Right ventricle myocardium inferior (tissue), 1 donor: ENCODE data around the gene TIE1. TPM values are rescaled to one million over a fixed set of nuclear protein-coding genes. Genes with fewer than 3 reads are reported as not detected.

Experiments used
- ATAC-seq: fragments of 200-7000 bp; cut with Tn5 transposase; one replicate; pipeline ENCODE4 v1.9.1; 2020; ENCODE audit warnings: mild to moderate bottlenecking, moderate library complexity
- DNase-seq: peaks from one replicate; pipeline ENCODE4 v3.0.0; 2021; ENCODE audit errors: missing footprints
- intact Hi-C: fragments of 100-400 bp; cut with DNase I; formaldehyde crosslinking; loops from one replicate; pipeline ENCODE4 v1.11.0; 2022
- total RNA-seq: library from RNA; stranded (reverse); fragmentation: NEBNext Ultra II Directional; extraction: Animal tissue kit (Norgen Biotek cat#: 25700); gene quantifications from one replicate; pipeline ENCODE4 v1.2.1, GENCODE V29; 2021
- donor health status: DM: no; HTN: yes; CAD: no; lungs with severe emphysema.

TIE1 gene
- total RNA-seq, 1 donor from 2014 or later: 22.2 TPM

- DNase-seq (no peak), ATAC-seq (no peak)
- intact Hi-C loops: no loop called here
Measured at GRCh38 chr1:43319288-43319687, 18.5 kb downstream of the TIE1 start.

DNA sequence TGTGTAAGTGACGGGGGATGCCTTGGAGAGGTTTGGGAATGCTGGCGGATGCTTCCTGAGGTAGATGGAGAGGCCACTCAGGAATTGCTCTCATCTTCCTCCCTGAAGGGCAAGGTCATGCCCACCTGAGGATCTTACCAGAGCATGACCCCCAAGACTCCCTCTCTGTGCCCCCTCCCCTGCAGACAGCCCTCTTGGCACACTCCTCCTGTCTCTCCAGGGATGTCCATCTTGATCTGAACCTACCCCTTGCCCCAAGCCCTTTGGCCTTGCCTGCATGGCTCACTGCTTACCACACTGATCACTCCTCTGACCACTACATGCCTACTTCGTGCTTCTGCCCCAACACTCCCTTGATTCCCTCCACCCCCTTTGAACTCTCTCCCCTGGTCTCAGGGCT is 19.0 kb downstream of the TIE1 start:
- ATAC-seq (no peak), DNase-seq (no peak)
- intact Hi-C loops: no loop called here

DNA sequence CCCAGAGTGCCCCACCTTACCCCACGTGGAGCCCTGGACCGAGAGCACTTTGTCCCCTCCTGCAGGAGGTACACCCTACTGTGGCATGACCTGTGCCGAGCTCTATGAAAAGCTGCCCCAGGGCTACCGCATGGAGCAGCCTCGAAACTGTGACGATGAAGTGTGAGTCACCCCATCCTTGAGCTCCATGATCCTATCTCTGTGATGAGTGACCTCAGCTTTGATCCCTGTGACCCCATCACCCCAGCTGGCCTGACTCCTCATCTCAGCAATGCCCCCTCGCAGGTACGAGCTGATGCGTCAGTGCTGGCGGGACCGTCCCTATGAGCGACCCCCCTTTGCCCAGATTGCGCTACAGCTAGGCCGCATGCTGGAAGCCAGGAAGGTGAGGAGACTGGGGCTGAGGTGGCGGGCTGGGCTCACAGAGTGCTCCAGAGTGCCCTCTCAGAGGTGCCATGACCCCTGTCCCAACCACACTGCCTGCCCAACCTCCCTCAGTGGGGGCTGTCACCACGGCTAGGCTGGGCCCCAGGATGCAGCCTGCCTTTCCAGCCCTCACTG is 20.6 kb downstream of the TIE1 start:
- no peak for DNase-seq

GRCh38 chr1:43322506-43322905 is 21.7 kb downstream of the TIE1 start:
- DNase-seq (no peak), ATAC-seq (no peak)
- intact Hi-C loops: no loop called here

More for the DNA sequence above, 20.6 kb downstream of the TIE1 start:
- no peak for ATAC-seq
- intact Hi-C loops: no loop called here

- ATAC-seq (no peak), DNase-seq (no peak)
- intact Hi-C loops: no loop called here
Measured at GRCh38 chr1:43324810-43325209, 24.0 kb downstream of the TIE1 start.

GRCh38 chr1:43325381-43325780 is 24.6 kb downstream of the TIE1 start:
- DNase-seq (no peak), ATAC-seq (no peak)
- intact Hi-C loops: no loop called here

DNA sequence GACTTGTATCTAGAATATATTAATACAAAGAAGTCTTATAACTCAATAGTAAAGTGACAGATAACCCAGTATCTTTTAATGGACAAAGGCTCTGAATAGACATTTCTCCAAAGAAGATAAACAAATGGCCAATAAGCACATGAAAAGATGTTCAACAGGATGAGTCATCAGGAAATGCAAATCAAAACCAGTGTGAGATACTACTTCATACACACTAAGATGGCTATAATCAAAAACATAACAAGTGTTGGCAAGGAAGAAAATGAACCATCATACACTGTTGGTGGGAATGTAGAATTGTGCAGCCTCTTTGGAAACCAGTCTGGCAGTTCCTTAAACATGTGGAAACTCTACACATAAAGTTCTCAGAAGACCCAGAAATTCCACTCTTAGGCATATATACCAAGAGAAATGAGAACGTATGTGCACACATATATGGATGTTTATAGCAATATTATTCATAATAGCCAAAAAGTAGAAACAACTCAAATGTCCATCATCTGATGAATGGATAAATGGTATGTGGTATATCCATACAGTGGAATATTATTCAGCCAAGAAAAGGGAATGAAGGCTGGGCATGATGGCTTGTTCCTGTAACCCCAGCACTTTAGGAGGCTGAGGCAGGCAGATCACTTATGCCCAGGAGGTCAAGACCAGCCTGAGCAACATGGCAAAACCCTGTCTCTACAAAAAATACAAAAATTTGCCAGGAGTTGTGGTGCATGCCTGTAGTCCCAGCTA is 26.9 kb downstream of the TIE1 start:
- ATAC-seq: no peak
- intact Hi-C loops: no loop called here
- DNase-seq: no peak

DNA sequence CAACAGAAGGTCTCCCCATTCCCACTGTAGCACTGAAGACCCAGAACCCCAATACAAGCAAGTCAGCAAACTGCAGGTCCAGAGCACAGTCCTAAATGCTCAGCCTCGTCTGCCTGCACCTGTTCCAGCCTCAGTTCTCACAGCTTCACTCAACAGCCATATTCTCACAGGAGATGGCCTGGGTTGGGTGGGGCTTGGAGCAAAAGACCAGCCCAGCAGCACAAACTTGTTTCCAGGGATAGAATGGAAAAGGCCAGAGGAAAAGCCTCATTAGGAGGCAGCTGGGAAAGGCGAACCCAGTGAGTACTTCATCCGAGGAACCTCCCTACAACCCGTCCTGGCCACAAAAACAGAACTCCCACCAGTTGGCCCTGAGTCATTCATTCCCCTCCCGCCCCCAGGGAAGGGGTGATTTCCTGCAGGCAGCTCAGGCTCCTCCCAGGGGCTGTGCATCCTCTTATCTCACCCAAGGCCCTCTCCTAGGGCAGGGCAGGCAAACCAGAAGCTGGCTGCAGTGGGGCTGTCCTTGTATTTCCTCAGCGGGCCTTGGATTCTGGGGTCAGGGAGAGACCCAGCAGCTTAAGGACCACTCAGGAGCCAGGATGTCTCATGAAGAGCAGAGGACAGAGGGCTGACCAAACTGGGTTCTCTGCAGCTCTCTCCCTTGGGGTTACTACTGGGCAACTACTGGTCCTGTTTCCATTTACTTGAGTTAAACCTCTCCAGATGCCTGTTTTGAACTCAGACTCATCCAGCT is 29.4 kb downstream of the TIE1 start:
- DNase-seq: no peak
- intact Hi-C loops: no loop called here
- peak; percentile 78 for ATAC-seq

DNA sequence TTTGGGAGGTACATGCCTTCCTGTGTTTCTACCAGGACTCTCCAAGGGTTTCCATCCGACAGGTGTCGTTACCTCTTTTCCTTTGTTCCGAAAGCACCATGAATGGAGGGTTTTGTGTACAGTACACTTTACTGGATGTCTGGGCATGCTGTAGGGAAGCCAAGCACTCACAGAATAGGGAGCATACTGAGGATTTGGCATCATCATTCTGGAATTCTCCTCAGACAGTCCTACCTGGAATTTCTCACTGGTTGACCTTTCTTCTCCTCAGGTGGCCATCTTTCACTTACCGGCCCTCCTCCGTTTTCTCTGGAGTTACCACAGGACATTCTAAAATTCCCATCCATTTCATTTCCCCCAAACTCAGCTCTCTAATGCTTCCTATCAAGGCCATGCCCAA is 30.9 kb downstream of the TIE1 start:
- ATAC-seq (no peak), DNase-seq (no peak)

GRCh38 chr1:43334453-43335205 is 33.8 kb downstream of the TIE1 start:
- DNase-seq (no peak), ATAC-seq (no peak)
- intact Hi-C loops: no loop called here

More for the DNA sequence above, 30.9 kb downstream of the TIE1 start:
- intact Hi-C loops: no loop called here

- intact Hi-C loops: no loop called here
- ATAC-seq (no peak), DNase-seq (no peak)
Measured at GRCh38 chr1:43337588-43337987, 36.8 kb downstream of the TIE1 start, which contains the start of gene MPL. TSS of gene MPL (plus strand) at chr1:43337818. CDS start at chr1:43337849, 31 bp downstream.

DNA sequence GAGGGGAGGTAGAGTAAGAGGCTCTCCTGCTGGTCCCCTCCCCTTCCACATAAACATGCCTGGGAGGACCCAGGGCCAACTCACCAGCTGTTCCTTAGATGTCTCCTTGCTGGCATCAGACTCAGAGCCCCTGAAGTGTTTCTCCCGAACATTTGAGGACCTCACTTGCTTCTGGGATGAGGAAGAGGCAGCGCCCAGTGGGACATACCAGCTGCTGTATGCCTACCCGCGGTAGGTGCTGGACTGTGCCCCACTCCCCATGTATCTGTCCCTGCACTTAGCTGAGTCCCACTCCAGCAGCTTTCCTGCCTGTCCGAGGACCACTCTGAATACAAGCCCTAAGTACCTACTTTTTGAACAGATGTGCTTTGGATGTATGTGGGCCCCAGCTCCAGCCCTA is 37.2 kb downstream of the TIE1 start:
- ATAC-seq (no peak), DNase-seq (no peak)
- intact Hi-C loops: no loop called here

- intact Hi-C loops: loop anchor here (5.0 to 10.0 kb wide), 2 partner anchors 82 to 395 kb away; no protein-coding TSS in a partner anchor
- no peak for ATAC-seq
- DNase-seq: no peak
Measured at GRCh38 chr1:43339584-43340232, 38.9 kb downstream of the TIE1 start.

GRCh38 chr1:43340559-43340958 is 39.8 kb downstream of the TIE1 start:
- intact Hi-C loops: loop anchor here (5.0 to 10.0 kb wide), 2 partner anchors 83 to 396 kb away; no protein-coding TSS in a partner anchor
- no peak for ATAC-seq
- DNase-seq: no peak

- intact Hi-C loops: loop anchor here (5.0 to 10.0 kb wide), 2 partner anchors 87 to 400 kb away; no protein-coding TSS in a partner anchor
- DNase-seq (no peak), ATAC-seq (peak; percentile 66)
Measured at GRCh38 chr1:43344267-43344850, 43.6 kb downstream of the TIE1 start.

DNA sequence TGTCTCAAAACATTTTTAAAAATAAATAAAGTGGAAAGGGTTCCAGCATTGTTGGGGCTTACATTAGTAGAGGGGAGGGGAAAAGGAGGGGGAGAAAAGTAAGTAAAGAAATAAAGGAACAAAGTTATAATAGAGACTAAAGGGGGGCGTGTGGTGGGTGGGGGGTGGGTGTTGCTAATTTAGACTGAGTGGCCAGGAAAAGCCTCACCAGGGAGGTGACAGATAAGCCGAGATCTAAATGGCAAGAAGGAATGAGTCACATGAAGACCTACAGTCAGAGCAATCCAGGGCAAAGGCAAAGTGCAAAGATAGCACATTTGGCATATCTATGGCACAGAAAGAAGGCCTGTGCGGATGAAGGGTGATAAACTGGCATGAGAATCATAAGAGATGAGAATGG is 44.3 kb downstream of the TIE1 start:
- DNase-seq (no peak), ATAC-seq (peak; percentile 33)
- intact Hi-C loops: loop anchor here (10.0 kb wide), 1 partner anchor 400 kb away; no protein-coding TSS in a partner anchor

GRCh38 chr1:43346636-43347035 is 45.9 kb downstream of the TIE1 start:
- ATAC-seq (no peak), DNase-seq (no peak)
- intact Hi-C loops: loop anchor here (10.0 kb wide), 1 partner anchor 402 kb away; no protein-coding TSS in a partner anchor

- ATAC-seq: no peak
Measured at GRCh38 chr1:43348343-43348808, 47.6 kb downstream of the TIE1 start.

More at GRCh38 chr1:43348343-43348808, 47.6 kb downstream of the TIE1 start:
- no peak for DNase-seq
- intact Hi-C loops: loop anchor here (2.0 to 10.0 kb wide), 2 partner anchors 110 to 404 kb away; no protein-coding TSS in a partner anchor
